NCI-H2227 treated with DMSO at 0.1 percent for 48 hours (cell line): ENCODE measurements around the gene RNFT2.

Experiments
- DNase-seq: peaks from one replicate; lab custom pipeline; 2025; lab: John Stamatoyannopoulos, UW

The RNFT2 gene

GRCh38 chr12:116879509-116880212 lies 141.5 kb downstream of the RNFT2 start:
- no peak for DNase-seq

- DNase-seq: no peak
These were observed 142.2 kb downstream of the RNFT2 start for GRCh38 chr12:116880213-116880816.

GRCh38 chr12:116880817-116881324 lies 142.8 kb downstream of the RNFT2 start:
- DNase-seq: peak; percentile 37

- no peak for DNase-seq
These were observed 143.3 kb downstream of the RNFT2 start, which contains the start of gene HRK for GRCh38 chr12:116881325-116881876. Gene HRK (minus strand): TSS chr12:116881441. CDS start chr12:116881307, 134 bp downstream.

- no peak for DNase-seq
These were observed 143.9 kb downstream of the RNFT2 start for GRCh38 chr12:116881877-116882507.

- DNase-seq: peak; percentile 14
These were observed 144.6 kb downstream of the RNFT2 start for GRCh38 chr12:116882742-116883141.

- no peak for DNase-seq
These were observed 146.8 kb downstream of the RNFT2 start for GRCh38 chr12:116884871-116885270.

- no peak for DNase-seq
These were observed 147.4 kb downstream of the RNFT2 start for GRCh38 chr12:116885491-116885890.

- DNase-seq: no peak
These were observed 149.1 kb downstream of the RNFT2 start for GRCh38 chr12:116887244-116887643.

- DNase-seq: no peak
These were observed 149.8 kb downstream of the RNFT2 start for GRCh38 chr12:116887897-116888296.

- DNase-seq: no peak
These were observed 152.2 kb downstream of the RNFT2 start for GRCh38 chr12:116890330-116890729.

GRCh38 chr12:116891019-116891418 lies 152.9 kb downstream of the RNFT2 start:
- no peak for DNase-seq

GRCh38 chr12:116892349-116893140 lies 154.4 kb downstream of the RNFT2 start:
- no peak for DNase-seq

- DNase-seq: no peak
These were observed 156.8 kb downstream of the RNFT2 start for GRCh38 chr12:116894913-116895312.

GRCh38 chr12:116896411-116896924 lies 158.4 kb downstream of the RNFT2 start:
- DNase-seq: no peak

- no peak for DNase-seq
These were observed 159.4 kb downstream of the RNFT2 start for GRCh38 chr12:116897476-116897875.

GRCh38 chr12:116898669-116899068 lies 160.6 kb downstream of the RNFT2 start:
- no peak for DNase-seq

- DNase-seq: no peak
These were observed 163.5 kb downstream of the RNFT2 start for GRCh38 chr12:116901612-116902011.
